Measurements from ENCODE around the gene UBTD2. TPM values are rescaled to one million over a fixed set of nuclear protein-coding genes. Genes with fewer than 3 reads are reported as not detected.
"Not testable (repeated sequence)": the region's sequence is repeated elsewhere in the genome, so short reads cannot be mapped to it uniquely, and the experiment has no call there.

Gene UBTD2
- polyA plus RNA-seq, result 9.0 to 16.2 TPM (median 13.2 TPM) in 3 replicates
- polyA plus RNA-seq (2011; ENCODE audit: low read depth), result 4.7 TPM
- 9.9 and 18.0 TPM in 2 replicates for polyA plus RNA-seq (2011; cell fraction: cytosol; rRNA removed)
- polyA plus RNA-seq (2011; cell fraction: nucleus; rRNA removed), result 9.9 and 11.6 TPM in 2 replicates
- 7.4 and 12.0 TPM in 2 replicates for polyA plus RNA-seq (2012; ENCODE audit: low replicate concordance)
- polyA minus RNA-seq, result 6.5 to 15.1 TPM (median 8.0 TPM) in 3 replicates
- polyA minus RNA-seq (2011; cell fraction: cytosol; rRNA and poly(A)+ RNA removed), result 6.5 TPM
- 4.5 and 9.9 TPM in 2 replicates for polyA minus RNA-seq (2011; cell fraction: nucleus; rRNA and poly(A)+ RNA removed)

- H4K20me1 ChIP-seq (ENCODE audit: control insufficient read depth, extremely low read depth, insufficient read depth, low read length), result no peaks in the 10 kb centered on the region
- H3K27ac ChIP-seq (ENCODE audit: control insufficient read depth, insufficient read depth, low read length), result peak within 1 kb of the TSS; percentile 35
- no peaks in the 10 kb centered on the region for H3K9me1 ChIP-seq (ENCODE audit: control insufficient read depth, extremely low read depth, insufficient read depth, low read length)
- H3K9me3 ChIP-seq (ENCODE audit: control insufficient read depth, low read depth, low read length), result no peaks in the 10 kb centered on the region
- peaks cover 20% of the 10 kb centered on the region for H3K4me1 ChIP-seq (ENCODE audit: control insufficient read depth, extremely low read depth, insufficient read depth, low read length)
- peaks cover 49% of the 10 kb centered on the region for H3K79me2 ChIP-seq (ENCODE audit: control insufficient read depth, insufficient read depth, low read length)
- H3K4me3 ChIP-seq (ENCODE audit: control insufficient read depth in 2 of 3, extremely low read depth in 1 of 3, insufficient read depth in 2 of 3, low read depth in 1 of 3, low read length in 3 of 3), result peak within 1 kb of the TSS; percentile 81 to 98 (median 91)
- H2AFZ ChIP-seq (ENCODE audit: control insufficient read depth, low read length), result peak within 1 kb of the TSS; percentile 93
- dilution Hi-C loops (cut with MboI; ENCODE audit: extremely low pct_ligation_motif_present, low sequenced_read_pairs), result no loop called here
- H3K27me3 ChIP-seq (ENCODE audit: control insufficient read depth, extremely low read depth, insufficient read depth, low read length), result no peaks in the 10 kb centered on the region
- no peak for TF ChIP-seq EZH2 (IDR thresholded peaks at IDR 0.05; ENCODE audit: low read length)
- TF ChIP-seq CTCF (optimal IDR thresholded peaks at IDR 0.05 in 1 of 3, IDR thresholded peaks at IDR 0.05 in 1 of 3, conservative IDR thresholded peaks at IDR 0.05 in 1 of 3; ENCODE audit: extremely low read depth in 1 of 3, insufficient read depth in 2 of 3, low read length in 3 of 3), result peak; percentile 15 to 57 (median 46)
- FAIRE-seq (no peak), DNase-seq (ENCODE audit: low read depth, low spot score) (no peak)
- peaks cover 0 to 2% of the 10 kb centered on the region in 2 experiments for H3K36me3 ChIP-seq (ENCODE audit: control insufficient read depth in 2 of 2, extremely low read depth in 1 of 2, insufficient read depth in 2 of 2, low read length in 2 of 2)
- peak within 1 kb of the TSS; percentile 82 for H3K9ac ChIP-seq (ENCODE audit: control insufficient read depth, extremely low read depth, insufficient read depth, low read length)
- H3K4me2 ChIP-seq (ENCODE audit: control insufficient read depth, extremely low read depth, insufficient read depth, low read depth, low read length), result peak within 1 kb of the TSS; percentile 97
Measured at GRCh38 chr5:172283020-172283861, at the start of gene UBTD2. Gene UBTD2, minus strand, starts transcription at chr5:172283764. Its CDS starts 99 bp downstream, at chr5:172283665.

- FAIRE-seq, result not testable (repeated sequence)
Measured at GRCh38 chr5:172326901-172327300, 43.3 kb upstream of the UBTD2 start.

More at GRCh38 chr5:172326901-172327300, 43.3 kb upstream of the UBTD2 start:
- H3K4me3 ChIP-seq (ENCODE audit: control insufficient read depth in 2 of 3, extremely low read depth in 1 of 3, insufficient read depth in 2 of 3, low read depth in 1 of 3, low read length in 3 of 3); H4K20me1 ChIP-seq (ENCODE audit: control insufficient read depth, extremely low read depth, insufficient read depth, low read length); H3K79me2 ChIP-seq (ENCODE audit: control insufficient read depth, insufficient read depth, low read length); H3K9me3 ChIP-seq (ENCODE audit: control insufficient read depth, low read depth, low read length); H3K4me1 ChIP-seq (ENCODE audit: control insufficient read depth, extremely low read depth, insufficient read depth, low read length); H3K9ac ChIP-seq (ENCODE audit: control insufficient read depth, extremely low read depth, insufficient read depth, low read length); dilution Hi-C loops (cut with MboI; ENCODE audit: extremely low pct_ligation_motif_present, low sequenced_read_pairs); H3K27ac ChIP-seq (ENCODE audit: control insufficient read depth, insufficient read depth, low read length); H2AFZ ChIP-seq (ENCODE audit: control insufficient read depth, low read length); H3K27me3 ChIP-seq (ENCODE audit: control insufficient read depth, extremely low read depth, insufficient read depth, low read length); H3K36me3 ChIP-seq (ENCODE audit: control insufficient read depth in 2 of 2, extremely low read depth in 1 of 2, insufficient read depth in 2 of 2, low read length in 2 of 2); DNase-seq (ENCODE audit: low read depth, low spot score); H3K4me2 ChIP-seq (ENCODE audit: control insufficient read depth, extremely low read depth, insufficient read depth, low read depth, low read length); H3K9me1 ChIP-seq (ENCODE audit: control insufficient read depth, extremely low read depth, insufficient read depth, low read length): not testable (repeated sequence)

Data from keratinocyte (primary cell).